ENCODE measurements around the gene INCA1.

Gene INCA1

DNA sequence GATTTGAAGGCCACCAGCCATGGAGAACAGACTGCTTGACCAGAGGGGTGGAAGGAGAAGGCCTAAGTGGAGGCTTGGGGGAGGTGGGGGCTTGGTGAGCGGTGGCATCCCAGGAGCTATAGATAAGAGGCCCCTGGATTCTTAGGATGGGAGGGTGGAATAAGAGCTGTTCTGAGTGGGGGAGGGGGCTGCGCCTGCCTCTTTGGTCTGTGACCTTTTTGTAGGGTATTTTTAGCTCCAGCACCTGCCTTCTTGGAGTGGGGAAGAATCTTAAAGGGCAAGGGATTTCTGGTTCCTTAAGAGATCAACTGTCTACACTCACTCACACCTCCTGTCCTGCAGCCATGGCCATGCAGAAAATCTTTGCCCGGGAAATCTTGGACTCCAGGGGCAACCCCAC is 45.8 kb downstream of the INCA1 start:
- Histone ChIP-seq H3K36me3 (ENCODE audit: control insufficient read depth, low read depth, low read length) (peaks cover 5% of the 10 kb centered on the region), H3K27ac (ENCODE audit: low read length) (no peak overlapping the region), H3K9ac (ENCODE audit: low read length) (no peak overlapping the region), H3K4me3 (ENCODE audit: low read length) (peak overlapping the region; percentile 79), H3K27me3 (ENCODE audit: control insufficient read depth, insufficient read depth, low read length) (no peaks in the 10 kb centered on the region), H3K4me1 (ENCODE audit: control insufficient read depth, low read depth, low read length) (peaks cover 14% of the 10 kb centered on the region), H3K9me3 (ENCODE audit: control insufficient read depth, low read depth, low read length) (no peaks in the 10 kb centered on the region)

DNA sequence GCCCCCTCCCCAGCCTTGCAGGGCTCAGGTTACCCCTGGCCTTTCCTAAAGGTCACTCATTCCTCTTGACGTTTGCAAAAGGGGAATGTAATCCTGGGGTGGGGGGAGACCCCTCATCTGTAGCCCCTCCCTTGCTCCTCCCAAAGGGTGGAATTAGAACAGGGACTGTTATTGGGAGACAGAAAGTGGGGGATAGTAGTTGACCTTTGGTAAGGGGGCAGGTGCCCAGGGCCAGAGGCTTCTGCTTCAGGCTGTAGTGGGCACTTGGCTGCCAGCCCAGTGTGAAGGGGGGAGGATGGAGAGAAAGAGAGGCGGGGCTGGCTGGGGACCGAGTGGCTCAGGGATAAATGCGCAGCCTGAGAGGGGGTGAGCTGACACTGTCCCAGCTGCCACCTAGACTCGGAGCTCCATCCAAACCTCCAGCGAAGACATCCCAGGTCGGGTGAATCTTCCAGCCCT is 46.5 kb downstream of the INCA1 start, which contains the start of gene ENO3:
Gene ENO3 (plus strand): TSS at position 374 of the 459 bp plus-strand sequence. CDS start 711 bp downstream, outside the sequence.
- peak within 1 kb of the TSS; percentile 79 for H3K4me3 ChIP-seq (ENCODE audit: low read length)
- no peaks in the 10 kb centered on the region for H3K9me3 ChIP-seq (ENCODE audit: control insufficient read depth, low read depth, low read length)
- no peaks in the 10 kb centered on the region for H3K27me3 ChIP-seq (ENCODE audit: control insufficient read depth, insufficient read depth, low read length)
- H3K27ac ChIP-seq (ENCODE audit: low read length): peak within 1 kb of the TSS; percentile 45
- peak within 1 kb of the TSS; percentile 88 for H3K9ac ChIP-seq (ENCODE audit: low read length)
- H3K36me3 ChIP-seq (ENCODE audit: control insufficient read depth, low read depth, low read length): peaks cover 11% of the 10 kb centered on the region
- peaks cover 19% of the 10 kb centered on the region for H3K4me1 ChIP-seq (ENCODE audit: control insufficient read depth, low read depth, low read length)

DNA sequence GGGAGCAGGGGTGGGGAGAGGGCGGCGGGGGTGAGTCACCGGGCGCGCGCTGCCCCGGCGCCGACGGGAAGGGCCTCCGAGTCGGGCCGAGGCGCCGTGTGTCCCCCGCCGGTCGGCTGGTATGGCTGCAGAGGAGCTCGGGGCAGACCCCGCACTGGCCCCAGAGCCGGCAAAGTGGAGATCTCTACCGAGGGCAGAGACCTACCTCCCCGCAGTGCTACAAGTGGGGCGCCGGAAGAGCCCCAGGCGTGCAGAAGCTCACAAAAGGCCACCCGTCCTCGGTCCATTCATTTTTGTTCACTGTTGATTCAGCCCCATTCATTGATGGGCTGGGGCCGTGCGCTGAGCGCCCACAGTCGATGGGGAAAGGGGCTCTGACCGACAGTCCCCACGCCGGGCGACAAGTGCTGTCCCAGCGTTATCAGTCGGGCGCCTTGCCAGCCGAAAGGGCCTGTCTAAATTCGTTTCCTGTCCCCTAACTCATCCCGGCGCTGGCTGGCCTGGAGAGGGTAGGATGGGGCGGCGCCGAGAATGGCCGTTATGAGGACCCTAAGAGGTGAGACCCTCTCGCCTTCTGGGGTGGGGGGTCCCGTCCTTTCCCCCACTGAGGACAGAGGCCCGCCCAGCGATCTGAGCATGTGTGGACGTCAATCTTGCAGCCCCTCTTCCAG is 47.1 kb downstream of the INCA1 start:
- H3K27ac ChIP-seq (ENCODE audit: low read length): peak overlapping the region; percentile 45
- H3K4me3 ChIP-seq (ENCODE audit: low read length): peak overlapping the region; percentile 79
- peaks cover 23% of the 10 kb centered on the region for H3K4me1 ChIP-seq (ENCODE audit: control insufficient read depth, low read depth, low read length)
- peaks cover 17% of the 10 kb centered on the region for H3K36me3 ChIP-seq (ENCODE audit: control insufficient read depth, low read depth, low read length)
- H3K9me3 ChIP-seq (ENCODE audit: control insufficient read depth, low read depth, low read length): no peaks in the 10 kb centered on the region
- peak overlapping the region; percentile 88 for H3K9ac ChIP-seq (ENCODE audit: low read length)
- no peaks in the 10 kb centered on the region for H3K27me3 ChIP-seq (ENCODE audit: control insufficient read depth, insufficient read depth, low read length)

DNA sequence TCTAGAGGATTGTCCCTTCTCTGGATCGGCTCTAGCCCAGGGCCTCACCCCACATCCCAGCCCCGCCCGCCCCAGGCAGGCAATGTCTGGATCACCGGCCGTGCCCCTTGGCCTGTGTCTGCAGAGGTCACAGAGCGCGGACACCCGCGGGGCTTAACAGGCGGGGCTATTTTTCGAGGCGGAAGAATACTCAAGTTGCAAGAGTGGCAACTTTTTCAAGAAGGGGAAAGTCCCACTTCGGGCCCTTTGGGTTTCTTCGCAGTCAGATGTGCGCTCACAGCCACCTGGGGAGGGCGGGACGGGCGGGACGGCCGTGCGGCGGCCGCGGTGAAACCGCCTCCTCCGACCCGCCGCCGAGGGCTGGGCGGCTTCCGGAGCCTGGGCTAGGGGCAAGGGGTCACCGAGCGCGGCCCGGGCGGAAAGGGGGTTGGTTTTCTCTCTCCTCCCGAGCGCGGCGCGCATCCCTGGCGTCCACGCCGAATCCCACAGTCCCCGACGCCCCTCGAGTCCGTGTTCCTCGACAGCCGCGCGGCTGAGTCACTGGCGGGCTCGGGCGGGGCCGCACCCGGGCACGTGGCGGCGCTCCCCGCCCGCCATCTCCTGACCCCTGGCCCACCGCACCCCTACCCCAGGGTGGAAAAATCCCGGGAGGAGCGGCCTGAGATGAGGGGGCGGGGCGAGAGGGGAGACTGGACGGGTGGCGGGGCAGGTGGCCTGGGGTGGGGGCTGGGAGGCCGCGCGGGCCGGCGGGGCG is 47.8 kb downstream of the INCA1 start:
- Histone ChIP-seq H3K9ac (ENCODE audit: low read length) (peak overlapping the region; percentile 88), H3K9me3 (ENCODE audit: control insufficient read depth, low read depth, low read length) (no peaks in the 10 kb centered on the region), H3K27me3 (ENCODE audit: control insufficient read depth, insufficient read depth, low read length) (no peaks in the 10 kb centered on the region), H3K27ac (ENCODE audit: low read length) (peak overlapping the region; percentile 65), H3K36me3 (ENCODE audit: control insufficient read depth, low read depth, low read length) (peaks cover 24% of the 10 kb centered on the region), H3K4me1 (ENCODE audit: control insufficient read depth, low read depth, low read length) (peaks cover 23% of the 10 kb centered on the region), H3K4me3 (ENCODE audit: low read length) (peak overlapping the region; percentile 75)

DNA sequence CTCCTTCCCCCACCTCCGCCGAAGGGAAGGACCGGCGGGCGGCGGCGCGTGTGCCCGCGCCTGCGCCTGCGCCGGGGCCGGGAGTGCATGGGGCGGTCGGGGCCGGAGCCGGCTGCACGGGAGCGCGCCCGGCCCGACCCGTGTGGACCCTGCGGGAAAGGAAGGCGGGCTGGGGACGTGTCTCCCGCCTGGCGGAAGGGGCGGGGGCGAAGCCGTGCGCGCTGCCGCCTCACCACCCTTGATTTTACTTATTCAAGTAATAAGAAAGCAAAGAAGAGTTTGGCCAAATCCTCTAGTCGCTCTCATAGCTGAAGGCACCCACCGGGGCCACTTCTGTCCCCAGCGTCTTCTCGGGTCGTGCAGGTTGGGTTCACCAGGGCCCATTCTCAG is 48.4 kb downstream of the INCA1 start:
- H3K9me3 ChIP-seq (ENCODE audit: control insufficient read depth, low read depth, low read length): no peaks in the 10 kb centered on the region
- H3K4me1 ChIP-seq (ENCODE audit: control insufficient read depth, low read depth, low read length): peaks cover 23% of the 10 kb centered on the region
- H3K27ac ChIP-seq (ENCODE audit: low read length): peak overlapping the region; percentile 55
- H3K36me3 ChIP-seq (ENCODE audit: control insufficient read depth, low read depth, low read length): peaks cover 29% of the 10 kb centered on the region
- H3K9ac ChIP-seq (ENCODE audit: low read length): peak overlapping the region; percentile 88
- H3K4me3 ChIP-seq (ENCODE audit: low read length): peak overlapping the region; percentile 75
- no peaks in the 10 kb centered on the region for H3K27me3 ChIP-seq (ENCODE audit: control insufficient read depth, insufficient read depth, low read length)

DNA sequence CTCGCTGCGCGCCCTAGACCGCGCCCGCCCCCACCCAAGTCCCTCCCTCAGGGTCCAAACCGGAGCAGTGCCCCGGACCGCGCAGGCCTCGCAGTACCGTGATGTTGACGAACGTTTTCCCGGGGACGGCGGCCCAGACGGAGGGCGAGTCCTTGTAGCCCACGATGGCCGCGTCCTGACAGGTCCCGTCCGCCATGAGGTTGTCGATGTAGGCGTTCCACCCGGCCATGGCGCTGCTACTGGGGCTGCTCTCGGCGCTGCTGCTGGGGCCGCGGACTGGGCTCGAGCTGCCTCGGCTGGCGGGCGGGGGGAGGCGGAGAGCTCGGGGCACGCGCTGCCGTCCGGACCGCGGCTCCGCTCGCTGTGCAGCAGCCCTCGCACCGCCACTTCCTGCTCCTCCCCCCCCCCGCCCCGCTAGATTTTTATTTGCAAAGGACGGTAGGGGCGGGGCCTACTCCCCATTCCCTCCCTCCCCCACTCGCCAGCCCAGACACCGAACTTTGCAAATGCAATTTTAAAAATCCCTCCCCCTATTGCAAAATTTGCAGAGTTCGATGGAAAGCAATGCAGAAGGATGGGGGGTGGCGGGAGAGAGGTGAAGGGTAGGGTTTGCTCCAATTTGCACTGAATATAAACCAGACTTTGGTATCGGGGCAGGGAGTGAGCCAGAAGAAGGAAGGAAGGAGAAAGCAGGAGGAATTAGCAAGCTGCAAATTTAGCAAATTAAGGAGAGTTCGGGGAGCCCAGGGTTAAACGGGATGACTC is 49.0 kb downstream of the INCA1 start, which contains the start of gene PFN1:
Gene PFN1 (minus strand): TSS at position 365 of the 765 bp plus-strand sequence. CDS start 136 bp downstream, at position 229.
- Histone ChIP-seq H3K9me3 (ENCODE audit: control insufficient read depth, low read depth, low read length) (no peaks in the 10 kb centered on the region), H3K4me3 (ENCODE audit: low read length) (peak within 1 kb of the TSS; percentile 75), H3K27me3 (ENCODE audit: control insufficient read depth, insufficient read depth, low read length) (no peaks in the 10 kb centered on the region), H3K4me1 (ENCODE audit: control insufficient read depth, low read depth, low read length) (peaks cover 23% of the 10 kb centered on the region), H3K36me3 (ENCODE audit: control insufficient read depth, low read depth, low read length) (peaks cover 33% of the 10 kb centered on the region), H3K27ac (ENCODE audit: low read length) (peak within 1 kb of the TSS; percentile 68), H3K9ac (ENCODE audit: low read length) (peak within 1 kb of the TSS; percentile 88)

DNA sequence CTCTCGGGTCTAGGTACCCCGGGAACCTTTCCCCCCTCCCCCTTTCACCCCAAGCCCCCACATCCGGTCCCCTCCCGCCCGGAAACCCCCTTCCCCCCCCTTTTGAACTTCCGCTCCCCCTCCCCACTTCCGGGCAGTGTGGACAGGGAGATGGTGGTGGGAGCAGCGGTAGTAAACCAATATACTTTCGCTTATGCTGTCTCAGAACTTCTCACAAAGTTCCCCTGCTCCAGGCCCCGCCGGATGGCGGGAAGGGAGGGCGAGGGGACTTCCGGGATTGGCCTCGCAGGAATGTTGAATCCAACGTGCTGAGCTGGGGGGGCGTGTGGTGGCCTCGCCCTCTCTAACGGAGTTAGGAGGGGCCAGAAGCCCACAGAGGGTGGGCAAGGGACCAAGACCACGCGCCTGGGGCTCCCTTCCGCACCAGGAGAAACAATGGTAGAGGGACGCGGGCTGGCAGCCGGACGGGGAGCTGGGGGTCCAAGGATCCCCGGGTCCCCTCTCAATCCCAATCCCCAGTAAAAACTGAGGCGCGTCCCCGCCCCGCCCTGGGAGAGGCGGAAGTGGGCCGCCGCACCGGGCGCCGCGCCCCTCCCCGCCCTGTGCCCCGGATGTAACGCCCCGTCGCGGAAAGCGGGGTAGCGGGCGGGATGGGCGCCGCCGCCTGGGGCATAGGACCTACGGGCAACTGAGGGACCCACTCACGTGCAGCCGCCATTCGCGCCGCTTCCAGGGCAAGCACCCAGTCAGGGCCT is 49.7 kb downstream of the INCA1 start:
- Histone ChIP-seq H3K9ac (ENCODE audit: low read length) (peak overlapping the region; percentile 88), H3K9me3 (ENCODE audit: control insufficient read depth, low read depth, low read length) (no peaks in the 10 kb centered on the region), H3K36me3 (ENCODE audit: control insufficient read depth, low read depth, low read length) (peaks cover 41% of the 10 kb centered on the region), H3K27ac (ENCODE audit: low read length) (peak overlapping the region; percentile 68), H3K4me3 (ENCODE audit: low read length) (peak overlapping the region; percentile 75), H3K4me1 (ENCODE audit: control insufficient read depth, low read depth, low read length) (peaks cover 23% of the 10 kb centered on the region), H3K27me3 (ENCODE audit: control insufficient read depth, insufficient read depth, low read length) (no peaks in the 10 kb centered on the region)

DNA sequence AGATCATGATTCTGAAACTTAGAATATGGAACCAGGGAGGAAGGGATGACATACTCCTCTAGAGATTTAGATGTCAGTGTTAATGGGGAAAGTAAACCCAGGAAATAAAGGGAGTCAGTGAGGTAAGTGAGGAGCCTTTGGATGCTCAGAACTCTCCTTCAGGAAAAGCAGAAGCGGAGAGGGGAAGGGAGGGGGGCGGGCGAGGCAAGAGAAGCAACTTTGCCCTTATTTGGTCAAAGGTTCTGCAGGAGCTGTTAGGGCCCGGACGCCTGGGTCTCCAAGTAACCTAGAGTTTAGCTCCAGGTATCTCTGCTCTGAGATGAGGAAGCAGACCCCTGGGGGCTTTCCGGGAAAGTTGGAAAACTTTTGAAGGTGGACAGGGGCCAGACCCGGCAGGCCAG is 50.3 kb downstream of the INCA1 start:
- peaks cover 44% of the 10 kb centered on the region for H3K36me3 ChIP-seq (ENCODE audit: control insufficient read depth, low read depth, low read length)
- peaks cover 23% of the 10 kb centered on the region for H3K4me1 ChIP-seq (ENCODE audit: control insufficient read depth, low read depth, low read length)

DNA sequence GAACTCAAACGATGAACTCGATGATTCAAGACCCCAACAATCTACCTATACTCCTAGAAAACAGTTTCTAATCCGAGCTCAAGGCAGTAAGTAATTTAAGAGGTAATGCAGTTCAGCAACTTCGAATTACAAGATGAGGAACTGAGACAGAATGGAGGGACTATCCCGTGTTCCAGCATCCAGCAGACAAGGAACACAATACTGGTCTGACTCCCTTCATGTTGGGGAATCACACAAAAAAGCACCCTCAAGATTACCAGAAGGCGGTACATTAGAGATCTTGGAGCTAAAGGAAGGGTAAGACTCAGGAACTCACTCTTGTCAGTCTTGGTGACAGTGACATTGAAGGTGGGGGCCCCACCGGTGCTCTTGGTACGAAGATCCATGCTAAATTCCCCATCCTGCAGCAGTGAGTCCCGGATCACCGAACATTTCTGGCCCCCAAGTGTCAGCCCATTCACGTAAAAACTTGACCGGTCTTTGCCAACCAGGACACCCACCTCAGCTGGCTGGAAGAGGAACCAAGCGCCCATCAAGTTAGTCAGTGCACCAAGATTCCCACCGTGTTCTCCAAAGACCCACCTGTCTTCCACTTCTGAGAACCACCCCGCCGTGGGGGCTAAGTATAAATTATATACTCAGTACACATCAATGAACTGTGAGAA is 50.9 kb downstream of the INCA1 start:
- H3K27me3 ChIP-seq (ENCODE audit: control insufficient read depth, insufficient read depth, low read length): no peaks in the 10 kb centered on the region
- peak overlapping the region; percentile 88 for H3K9ac ChIP-seq (ENCODE audit: low read length)
- H3K4me3 ChIP-seq (ENCODE audit: low read length): peak overlapping the region; percentile 75
- H3K9me3 ChIP-seq (ENCODE audit: control insufficient read depth, low read depth, low read length): no peaks in the 10 kb centered on the region
- H3K27ac ChIP-seq (ENCODE audit: low read length): peak overlapping the region; percentile 69
- peaks cover 18% of the 10 kb centered on the region for H3K4me1 ChIP-seq (ENCODE audit: control insufficient read depth, low read depth, low read length)
- H3K36me3 ChIP-seq (ENCODE audit: control insufficient read depth, low read depth, low read length): peaks cover 44% of the 10 kb centered on the region

More for the DNA sequence above, 50.3 kb downstream of the INCA1 start:
- H3K9me3 ChIP-seq (ENCODE audit: control insufficient read depth, low read depth, low read length): no peaks in the 10 kb centered on the region
- peak overlapping the region; percentile 75 for H3K4me3 ChIP-seq (ENCODE audit: low read length)
- peak overlapping the region; percentile 69 for H3K27ac ChIP-seq (ENCODE audit: low read length)
- H3K27me3 ChIP-seq (ENCODE audit: control insufficient read depth, insufficient read depth, low read length): no peaks in the 10 kb centered on the region
- peak overlapping the region; percentile 88 for H3K9ac ChIP-seq (ENCODE audit: low read length)

DNA sequence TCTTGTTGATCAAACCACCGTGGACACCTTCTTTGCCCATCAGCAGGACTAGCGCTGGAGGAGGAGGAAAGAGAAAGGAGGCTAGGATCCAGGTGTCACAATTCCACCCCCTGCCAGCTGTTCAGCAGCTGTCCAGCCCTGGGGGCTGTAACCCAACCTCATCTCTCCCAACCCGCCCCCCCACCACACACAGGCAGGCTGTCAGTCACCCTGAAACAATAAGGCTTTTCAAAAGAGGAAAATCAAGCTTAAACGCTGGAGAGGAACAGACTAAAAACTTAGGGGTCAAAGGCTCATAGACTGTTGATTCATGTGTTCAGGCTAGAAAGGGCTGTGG is 51.4 kb downstream of the INCA1 start:
- H3K27ac ChIP-seq (ENCODE audit: low read length): no peak overlapping the region
- H3K9me3 ChIP-seq (ENCODE audit: control insufficient read depth, low read depth, low read length): no peaks in the 10 kb centered on the region
- H3K4me3 ChIP-seq (ENCODE audit: low read length): peak overlapping the region; percentile 75
- H3K9ac ChIP-seq (ENCODE audit: low read length): no peak overlapping the region
- H3K4me1 ChIP-seq (ENCODE audit: control insufficient read depth, low read depth, low read length): peaks cover 16% of the 10 kb centered on the region
- peaks cover 44% of the 10 kb centered on the region for H3K36me3 ChIP-seq (ENCODE audit: control insufficient read depth, low read depth, low read length)
- no peaks in the 10 kb centered on the region for H3K27me3 ChIP-seq (ENCODE audit: control insufficient read depth, insufficient read depth, low read length)
